HG02840 (cell line): ENCODE data around the gene CLSTN3.

Source experiments
- ATAC-seq: cut with Tn5 transposase; IDR thresholded peaks from one replicate; pipeline ENCODE4 v1.9.1; 2021; ENCODE audit warnings: mild to moderate bottlenecking, moderate library complexity, moderate number of reproducible peaks; ENCODE audit not compliant: unreplicated experiment, low FRiP score

CLSTN3 gene

GRCh38 chr12:7129872-7130691, at the start of gene CLSTN3:
CLSTN3 (plus strand) TSS chr12:7130371; CDS start chr12:7130649, 278 bp downstream.
- peak; percentile 85 for ATAC-seq

GRCh38 chr12:7081037-7081436, 49.1 kb upstream of the CLSTN3 start:
- ATAC-seq = no peak

- no peak for ATAC-seq
Measured at GRCh38 chr12:7083125-7083524, 47.0 kb upstream of the CLSTN3 start.

- ATAC-seq = no peak
Measured at GRCh38 chr12:7089196-7089871, 40.8 kb upstream of the CLSTN3 start.

GRCh38 chr12:7090222-7090998, 39.8 kb upstream of the CLSTN3 start:
- ATAC-seq = no peak

- ATAC-seq = no peak
Measured at GRCh38 chr12:7091171-7091570, 39.0 kb upstream of the CLSTN3 start.

GRCh38 chr12:7091660-7092228, 38.4 kb upstream of the CLSTN3 start:
- ATAC-seq = no peak

- ATAC-seq = no peak
Measured at GRCh38 chr12:7092229-7092985, 37.8 kb upstream of the CLSTN3 start, which contains the start of gene C1R. C1R (minus strand) TSS chr12:7092445; CDS start chr12:7092388, 57 bp downstream.

- no peak for ATAC-seq
Measured at GRCh38 chr12:7092986-7093460, 37.1 kb upstream of the CLSTN3 start.

GRCh38 chr12:7093486-7093885, 36.7 kb upstream of the CLSTN3 start:
- no peak for ATAC-seq

GRCh38 chr12:7093892-7094291, 36.3 kb upstream of the CLSTN3 start:
- no peak for ATAC-seq

GRCh38 chr12:7096006-7096932, 33.9 kb upstream of the CLSTN3 start:
- no peak for ATAC-seq

- ATAC-seq = no peak
Measured at GRCh38 chr12:7096979-7097378, 33.2 kb upstream of the CLSTN3 start.

GRCh38 chr12:7099290-7099996, 30.7 kb upstream of the CLSTN3 start:
- no peak for ATAC-seq

GRCh38 chr12:7100239-7100638, 29.9 kb upstream of the CLSTN3 start:
- ATAC-seq = no peak

GRCh38 chr12:7101047-7101693, 29.0 kb upstream of the CLSTN3 start:
- no peak for ATAC-seq

GRCh38 chr12:7101694-7102131, 28.5 kb upstream of the CLSTN3 start:
- no peak for ATAC-seq

- no peak for ATAC-seq
Measured at GRCh38 chr12:7102582-7102981, 27.6 kb upstream of the CLSTN3 start.
